NCI-H1930 (cell line): ENCODE data around the gene NTN1.

Experiments
- DNase-seq, 2 experiments: peaks; one replicate each; lab custom pipeline; 2025; lab: John Stamatoyannopoulos, UW

Gene NTN1

GRCh38 chr17:9162275-9162985 lies 141.1 kb downstream of the NTN1 start:
- DNase-seq = no peak

- no peak for DNase-seq
These were observed 145.5 kb downstream of the NTN1 start for GRCh38 chr17:9166788-9167187.

DNA sequence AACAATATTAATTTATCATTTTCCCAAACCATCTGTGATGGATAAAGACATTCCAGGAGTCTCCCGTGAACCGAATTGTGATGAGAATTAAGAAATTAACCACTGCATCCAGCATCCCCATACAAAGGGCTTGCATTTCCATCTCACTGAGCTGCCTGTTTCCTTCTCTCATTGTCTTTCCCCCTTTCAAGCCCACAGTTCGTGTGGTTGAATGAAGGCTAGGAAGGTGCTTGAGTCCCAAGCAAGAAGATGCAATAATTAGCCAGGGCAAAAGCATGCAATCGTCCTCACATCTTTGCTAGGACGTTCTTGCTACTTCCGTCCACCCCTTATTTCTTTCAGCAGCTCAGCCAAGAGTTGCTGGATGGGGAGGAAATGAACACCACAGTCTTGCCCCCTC lies 146.1 kb downstream of the NTN1 start:
- no peak for DNase-seq

- DNase-seq = no peak
These were observed 147.8 kb downstream of the NTN1 start for GRCh38 chr17:9169116-9169515.

DNA sequence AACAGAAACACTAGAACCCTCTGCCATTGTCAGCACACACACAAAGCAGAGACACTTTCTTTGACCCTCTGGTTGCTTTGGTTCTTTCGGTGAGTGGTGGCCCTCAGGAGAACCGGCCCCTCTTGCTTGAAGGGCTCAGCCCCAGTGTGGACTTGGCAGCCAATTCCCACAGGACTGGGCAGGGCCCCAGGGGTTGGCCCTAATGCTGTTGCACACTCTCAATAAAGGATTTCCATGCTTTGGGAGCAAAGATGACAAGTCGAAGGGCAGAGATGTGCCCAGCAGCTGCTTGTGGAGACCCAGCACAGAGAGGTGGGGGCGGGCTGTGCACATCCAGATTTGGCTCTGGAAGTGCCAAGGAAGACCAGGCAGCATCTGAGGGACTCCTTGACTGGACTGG lies 149.0 kb downstream of the NTN1 start:
- DNase-seq = no peak

GRCh38 chr17:9170853-9171252 lies 149.5 kb downstream of the NTN1 start:
- DNase-seq = no peak

- DNase-seq = no peak
These were observed 152.2 kb downstream of the NTN1 start for GRCh38 chr17:9173386-9173983.

DNA sequence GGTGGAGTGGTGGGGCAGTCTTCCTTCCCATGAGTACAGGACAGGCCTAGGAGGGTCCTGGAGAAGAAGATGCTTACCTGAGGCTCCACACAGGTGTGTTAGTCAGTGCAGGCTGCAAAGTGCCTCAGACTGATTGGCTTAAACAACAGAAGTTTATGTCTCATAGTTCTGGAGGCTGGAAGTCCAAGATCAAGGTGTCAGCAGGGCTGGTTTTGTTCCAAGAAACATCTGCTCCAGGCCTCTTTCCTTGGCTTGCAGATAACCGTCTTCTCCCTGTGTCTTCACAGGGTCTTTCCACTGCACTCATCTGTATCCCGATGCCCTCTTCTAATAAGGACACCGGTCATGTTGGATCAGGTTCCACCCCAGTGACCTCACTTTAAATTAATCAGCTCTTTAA lies 153.0 kb downstream of the NTN1 start:
- no peak for DNase-seq

DNA sequence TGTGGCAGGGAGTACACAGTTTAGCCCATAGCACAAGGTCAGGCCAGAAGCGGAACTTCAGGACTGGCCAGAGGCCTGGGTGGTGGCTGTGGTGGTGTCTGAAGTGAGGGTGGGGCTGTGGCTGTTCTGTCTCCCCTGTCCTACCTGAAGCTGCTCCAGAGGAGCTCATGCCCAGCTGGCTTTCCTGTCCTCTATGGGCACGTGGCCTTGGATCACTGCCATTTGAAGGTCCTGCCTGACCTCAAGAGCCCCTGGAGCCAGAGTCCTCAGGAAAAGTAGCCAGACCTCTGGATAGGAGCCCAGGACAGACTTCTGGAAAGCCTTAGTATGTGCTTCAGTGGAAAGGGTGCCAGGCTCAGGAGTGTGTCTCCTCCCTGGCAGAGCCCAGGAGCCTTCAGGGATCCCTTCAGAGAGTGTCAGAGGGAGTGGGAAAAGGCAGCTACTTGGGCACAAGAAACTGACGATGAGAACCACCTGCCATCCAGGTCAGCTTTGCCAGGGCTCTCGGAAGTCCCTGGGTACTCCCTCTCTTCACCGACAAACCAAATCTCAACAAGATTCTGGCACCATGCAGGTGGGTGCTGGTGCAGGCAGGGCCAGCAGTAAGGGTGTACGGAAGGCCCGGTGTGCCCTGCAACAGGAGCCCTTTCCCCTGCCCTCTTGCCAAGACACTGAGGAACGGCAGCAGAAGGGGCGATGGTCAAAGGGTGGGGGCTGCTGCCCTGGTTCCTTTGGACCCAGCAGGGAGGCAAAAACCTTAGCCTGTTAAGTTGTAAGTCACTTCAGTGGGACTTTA lies 153.7 kb downstream of the NTN1 start:
- no peak for DNase-seq

GRCh38 chr17:9175700-9176467 lies 154.6 kb downstream of the NTN1 start:
- no peak for DNase-seq

GRCh38 chr17:9177212-9177611 lies 155.9 kb downstream of the NTN1 start:
- no peak for DNase-seq

DNA sequence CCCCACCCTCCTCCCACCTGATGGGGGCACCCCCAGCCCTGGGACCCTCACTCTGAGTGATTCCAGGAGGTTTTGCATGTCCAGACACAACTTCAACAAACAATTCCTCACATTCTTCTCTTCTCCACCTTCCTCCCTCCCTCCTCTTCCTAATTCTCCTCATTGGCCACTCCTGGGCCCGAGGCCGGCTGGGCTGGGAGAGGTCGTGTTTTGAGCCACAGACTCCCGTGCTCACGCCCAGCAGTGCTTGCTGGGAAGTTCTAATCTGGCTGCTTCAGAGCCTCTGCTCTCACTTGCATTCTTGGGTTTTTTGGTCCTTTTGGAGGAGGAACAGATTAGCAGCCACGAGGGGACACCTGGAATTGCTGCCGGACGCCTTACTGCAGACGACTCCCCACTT lies 157.0 kb downstream of the NTN1 start:
- no peak for DNase-seq

DNA sequence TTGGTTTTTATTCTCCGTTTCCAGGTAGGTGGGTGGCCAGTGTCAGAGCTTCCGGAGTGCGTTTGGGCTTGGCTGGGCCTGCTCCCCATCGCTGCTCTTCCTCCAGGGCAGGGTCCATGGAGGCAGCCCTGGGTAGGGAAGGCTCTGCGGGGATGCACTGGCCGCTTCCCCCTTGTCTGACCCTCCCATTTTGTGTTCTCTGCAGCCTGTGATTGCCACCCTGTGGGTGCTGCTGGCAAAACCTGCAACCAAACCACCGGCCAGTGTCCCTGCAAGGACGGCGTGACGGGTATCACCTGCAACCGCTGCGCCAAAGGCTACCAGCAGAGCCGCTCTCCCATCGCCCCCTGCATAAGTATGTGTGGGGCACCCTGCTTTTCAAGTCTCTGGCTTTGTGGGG lies 158.3 kb downstream of the NTN1 start:
- no peak for DNase-seq

DNA sequence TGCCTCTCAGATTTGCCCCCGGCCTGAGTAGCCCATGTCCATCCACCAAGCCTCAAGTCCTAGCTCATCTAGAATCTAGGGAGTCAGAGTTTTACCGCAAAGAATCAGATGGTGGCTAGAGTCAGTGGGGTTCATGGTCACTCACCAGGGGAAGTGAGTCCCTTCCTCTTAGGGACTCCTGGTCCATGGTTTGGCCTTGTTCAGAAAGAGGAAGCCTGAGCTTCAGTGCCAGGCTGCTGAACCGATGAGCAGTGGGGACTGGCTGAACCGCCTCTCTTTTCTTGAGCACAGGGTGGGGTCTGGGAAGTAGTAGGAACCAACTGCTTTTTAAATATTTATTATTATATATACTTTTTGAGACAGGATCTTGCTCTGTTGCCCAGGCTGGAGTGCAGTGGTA lies 160.3 kb downstream of the NTN1 start:
- no peak for DNase-seq

DNA sequence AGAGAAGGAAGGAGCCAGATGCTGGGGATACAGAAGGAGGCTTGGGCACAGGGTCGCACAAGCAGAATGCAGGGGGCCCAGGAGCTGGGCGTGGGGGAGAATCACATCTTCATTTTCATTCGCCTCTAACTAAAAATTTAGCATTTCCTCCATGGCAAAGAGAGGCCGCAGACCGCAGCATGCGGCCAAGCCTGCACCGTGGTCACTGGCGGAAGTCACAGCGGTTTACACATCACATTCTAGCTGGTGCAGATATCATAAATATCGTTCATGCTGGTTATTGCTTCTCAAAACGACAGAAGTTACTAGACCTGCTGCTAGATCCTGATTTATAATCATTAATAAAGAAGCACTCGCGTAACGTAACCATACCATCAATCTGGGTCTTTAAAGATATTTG lies 162.0 kb downstream of the NTN1 start:
- no peak for DNase-seq

- DNase-seq = no peak
These were observed 163.8 kb downstream of the NTN1 start for GRCh38 chr17:9185142-9185541.

GRCh38 chr17:9185688-9186284 lies 164.5 kb downstream of the NTN1 start:
- DNase-seq = no peak

- no peak for DNase-seq
These were observed 166.5 kb downstream of the NTN1 start for GRCh38 chr17:9187828-9188227.

GRCh38 chr17:9188367-9188766 lies 167.1 kb downstream of the NTN1 start:
- DNase-seq = no peak

DNA sequence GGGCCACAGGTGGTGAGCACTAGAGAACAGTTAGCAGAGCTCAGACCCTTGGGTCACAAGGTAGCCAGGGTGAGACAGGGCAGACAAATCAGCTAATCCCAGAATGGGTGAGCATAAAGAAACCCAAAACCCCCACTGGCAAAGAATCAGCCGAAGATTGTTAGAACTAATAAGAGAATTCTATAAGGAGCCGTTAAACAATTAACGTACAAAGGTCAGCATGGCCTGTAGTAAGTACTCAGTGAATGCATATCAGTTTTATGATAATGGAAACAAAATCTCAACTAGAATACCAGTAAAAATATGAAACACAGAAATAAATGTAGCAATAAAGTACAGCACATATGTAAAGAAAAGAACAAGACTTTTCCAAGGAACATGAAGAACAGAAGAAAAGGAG lies 168.6 kb downstream of the NTN1 start:
- no peak for DNase-seq

DNA sequence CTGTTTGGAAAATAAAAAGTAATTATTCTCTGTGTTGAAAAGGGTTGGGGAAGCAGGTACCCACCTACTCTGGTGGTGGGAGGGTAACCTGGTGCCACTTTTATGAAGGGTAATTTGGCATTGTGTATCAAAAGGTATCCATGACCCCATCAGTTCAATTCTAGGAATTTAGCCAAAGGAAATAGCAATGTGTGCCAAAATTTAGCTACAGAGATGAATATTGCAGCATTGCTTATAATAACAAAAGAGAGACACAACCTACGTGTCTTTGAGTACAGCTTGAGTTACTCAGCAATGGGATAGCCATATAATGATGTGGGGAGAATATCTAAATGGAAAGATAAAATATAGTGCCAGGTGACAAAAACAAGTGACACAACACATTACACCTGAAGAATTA lies 170.7 kb downstream of the NTN1 start:
- DNase-seq = no peak

DNA sequence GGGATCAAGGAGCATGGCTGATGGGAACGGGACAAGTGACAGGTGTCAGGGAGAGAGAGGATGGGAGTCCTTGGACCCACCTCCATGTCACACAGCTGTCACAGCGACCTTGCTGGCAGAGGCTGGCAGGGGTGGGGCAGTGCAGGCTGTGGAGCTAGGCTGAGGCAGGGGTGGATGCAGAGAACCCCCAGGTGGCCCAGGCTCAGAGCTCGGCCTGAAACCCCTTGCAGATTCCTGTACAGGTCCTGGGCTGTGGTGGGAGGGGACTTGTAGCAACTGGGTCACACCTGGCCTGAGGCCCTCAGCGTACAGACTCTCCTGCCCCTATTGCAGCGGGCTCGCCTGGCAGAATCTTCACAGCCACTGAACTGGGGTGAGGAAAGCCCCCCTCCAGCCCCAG lies 174.1 kb downstream of the NTN1 start:
- no peak for DNase-seq
